ENCODE results near the gene OSCAR.

DNA sequence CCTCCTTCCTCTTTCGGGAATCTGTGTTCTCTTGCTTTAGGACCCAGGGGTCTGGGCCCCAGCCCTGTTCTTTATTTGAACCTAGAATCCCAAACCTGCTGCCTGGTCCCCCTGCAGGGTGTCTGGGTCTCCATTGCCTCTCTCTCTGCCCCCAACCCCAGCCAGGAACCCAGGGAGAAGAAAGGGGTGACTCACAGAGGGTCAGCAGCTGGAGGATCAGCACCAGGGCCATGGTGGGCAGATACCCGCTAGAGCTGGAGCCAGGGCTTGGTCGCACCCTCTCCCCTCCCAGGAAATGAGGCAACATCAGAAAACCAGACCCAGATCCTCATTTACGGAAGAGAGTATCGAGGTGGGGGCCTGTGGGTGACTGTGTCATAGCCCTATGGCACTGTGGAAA lies at the start of gene OSCAR:
- TF ChIP-seq POLR2A (IDR thresholded peaks at IDR 0.05; ENCODE audit: low read depth, low read length) (no peak), TAF1 (IDR thresholded peaks at IDR 0.05; ENCODE audit: borderline replicate concordance, low read depth, low read length) (no peak), POLR2AphosphoS5 (IDR thresholded peaks at IDR 0.05; ENCODE audit: low read depth, low read length) (no peak)

All from GM12892 (cell line).